Measurements from ENCODE around the gene PSPH. TPM values are rescaled to one million over a fixed set of nuclear protein-coding genes. Genes with fewer than 3 reads are reported as not detected.

The PSPH gene
- total and polyA plus RNA-seq, 10 of the 15 experiments (the other 5 are each of a cell fraction or from before 2014, with no cell fraction given) = 5.2 to 36.4 (median 23.9) TPM

GRCh38 chr7:56097700-56098099 is 46.5 kb upstream of the PSPH start (continued):
- no peak for TF ChIP-seq ATF7 (IDR thresholded peaks at IDR 0.05; ENCODE audit: low read depth)
- 0 out of 2 replicates have a peak, but pooled peaks have one; percentile 30 for TF ChIP-seq POLR2AphosphoS5 (IDR thresholded peaks at IDR 0.05; ENCODE audit: low read length)
- no peak for TF ChIP-seq ZNF687 (IDR thresholded peaks at IDR 0.05)
- TF ChIP-seq SMAD1 (IDR thresholded peaks at IDR 0.05; ENCODE audit: low read depth, partially characterized antibody) = no peak
- no peak for TF ChIP-seq IRF3 (IDR thresholded peaks at IDR 0.05)

GRCh38 chr7:56092789-56093531 is 41.7 kb upstream of the PSPH start, which contains the start of gene PHKG1:
PHKG1 (minus strand) TSS chr7:56092952; CDS start chr7:56088941, 4,011 bp downstream.
- Histone ChIP-seq H3K4me2 (ENCODE audit: control insufficient read depth, insufficient read depth) (no peak within 1 kb of the TSS), H3K36me3 (ENCODE audit: control insufficient read depth in 2 of 2, insufficient read depth in 2 of 2, low read length in 1 of 2) (no peaks in the 10 kb centered on the region), H3K4me3 (no peak within 1 kb of the TSS), H3K27ac (ENCODE audit: control insufficient read depth, insufficient read depth) (no peak within 1 kb of the TSS), H3K4me1 (ENCODE audit: control insufficient read depth, insufficient read depth, low read length) (no peaks in the 10 kb centered on the region), H2AFZ (ENCODE audit: control insufficient read depth, low read depth, low read length) (no peak within 1 kb of the TSS), H3K27me3 (replicated peaks in 1 of 2; ENCODE audit: control insufficient read depth in 2 of 2, insufficient read depth in 2 of 2, low read length in 1 of 2) (no peaks in the 10 kb centered on the region), H4K20me1 (ENCODE audit: control insufficient read depth, insufficient read depth) (no peaks in the 10 kb centered on the region), H3K9ac (ENCODE audit: control insufficient read depth, insufficient read depth, low read length) (no peak within 1 kb of the TSS), H3K79me2 (ENCODE audit: control insufficient read depth, insufficient read depth, low read length) (no peaks in the 10 kb centered on the region), H3K9me3 (replicated peaks; ENCODE audit: control insufficient read depth, insufficient read depth, low read length) (no peaks in the 10 kb centered on the region)
- BruUV-seq (replicated peaks) = no TSS peak
- peak; percentile 43 for ATAC-seq
- WGBS (ENCODE audit: insufficient coverage, insufficient replicate concordance, low lambda C conversion rate, missing lambda C conversion rate) = 79% methylated on average over 15 of the region's 19 CpGs
- ChIA-PET POLR2A (no interaction called here), CTCF (interaction anchor here (2.8 kb wide), 1 partner anchor 18 kb away, joined by 12 read pairs; no protein-coding TSS in a partner anchor), RAD21 (ENCODE audit: unreplicated experiment) (interaction anchor here (0.5 kb wide), 1 partner anchor 17 kb away, joined by 3 read pairs; no protein-coding TSS in a partner anchor), SMC1A (ENCODE audit: uncharacterized antibody, unreplicated experiment) (no interaction called here)
- intact Hi-C loops (cut with micrococcal nuclease; ENCODE audit: unreplicated experiment) (no loop called here), in situ Hi-C loops (cut with MboI) (no loop called here)
- no peak for DNase-seq (ENCODE audit: low read depth, low spot score)
- no peak for FAIRE-seq
- no peak for TF ChIP-seq BACH1 (IDR thresholded peaks at IDR 0.05; ENCODE audit: borderline replicate concordance)
- no peak for TF ChIP-seq HCFC1 (IDR thresholded peaks at IDR 0.05; ENCODE audit: low read length)
- no peak for TF ChIP-seq IRF3 (IDR thresholded peaks at IDR 0.05)
- no peak for TF ChIP-seq JUNB (IDR thresholded peaks at IDR 0.05)
- no peak for TF ChIP-seq POLR2A (IDR thresholded peaks at IDR 0.05; ENCODE audit: low read depth, low read length)
- no peak for TF ChIP-seq USF2 (IDR thresholded peaks at IDR 0.05; ENCODE audit: borderline replicate concordance, low read depth, low read length)
- TF ChIP-seq SREBF2 (IDR thresholded peaks at IDR 0.05; ENCODE audit: low read length) = no peak
- TF ChIP-seq TCF3 (IDR thresholded peaks at IDR 0.05; ENCODE audit: borderline replicate concordance, insufficient read depth, low read depth, low read length) = no peak
- no peak for TF ChIP-seq CREM (IDR thresholded peaks at IDR 0.05; ENCODE audit: low read depth)

All from GM12878 (cell line).